ENCODE results near the gene GRK3. TPM values are rescaled to one million over a fixed set of nuclear protein-coding genes. Genes with fewer than 3 reads are reported as not detected.

The GRK3 gene
- total RNA-seq, 1 donor from 2014 or later: 62.9 TPM

DNA sequence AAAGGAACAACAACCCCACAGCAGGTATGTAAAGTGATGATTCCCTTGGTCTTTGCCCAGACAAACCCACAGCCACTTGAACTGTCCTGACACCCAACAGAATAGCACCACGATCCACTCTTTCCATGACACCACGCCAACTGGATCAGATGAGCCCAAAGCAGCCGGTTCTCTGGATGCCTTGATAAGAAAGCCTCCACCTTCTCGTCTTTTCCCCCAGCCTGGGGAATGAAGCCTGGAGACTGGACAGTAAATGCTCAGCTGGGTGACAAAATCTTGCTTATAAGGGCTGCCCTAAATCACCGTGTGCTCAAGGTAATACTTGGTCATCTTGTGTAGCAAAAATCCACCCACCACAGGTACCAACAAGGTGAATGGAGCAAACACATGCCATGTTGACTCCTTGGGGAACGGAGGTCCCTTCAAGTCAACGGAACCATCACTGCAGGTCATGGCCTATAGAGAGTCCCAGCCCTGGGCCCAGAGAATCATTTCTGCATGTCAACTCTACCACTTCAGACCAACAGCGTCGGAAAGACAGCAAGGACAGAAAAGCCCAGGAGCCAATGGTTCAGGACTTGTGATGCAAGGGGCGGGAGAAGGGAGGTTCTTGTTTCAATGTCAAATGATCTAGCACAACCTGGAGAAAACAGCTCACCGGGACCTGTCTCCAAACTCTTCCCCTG, 175.3 kb downstream of the GRK3 start:
- no peak for DNase-seq

DNA sequence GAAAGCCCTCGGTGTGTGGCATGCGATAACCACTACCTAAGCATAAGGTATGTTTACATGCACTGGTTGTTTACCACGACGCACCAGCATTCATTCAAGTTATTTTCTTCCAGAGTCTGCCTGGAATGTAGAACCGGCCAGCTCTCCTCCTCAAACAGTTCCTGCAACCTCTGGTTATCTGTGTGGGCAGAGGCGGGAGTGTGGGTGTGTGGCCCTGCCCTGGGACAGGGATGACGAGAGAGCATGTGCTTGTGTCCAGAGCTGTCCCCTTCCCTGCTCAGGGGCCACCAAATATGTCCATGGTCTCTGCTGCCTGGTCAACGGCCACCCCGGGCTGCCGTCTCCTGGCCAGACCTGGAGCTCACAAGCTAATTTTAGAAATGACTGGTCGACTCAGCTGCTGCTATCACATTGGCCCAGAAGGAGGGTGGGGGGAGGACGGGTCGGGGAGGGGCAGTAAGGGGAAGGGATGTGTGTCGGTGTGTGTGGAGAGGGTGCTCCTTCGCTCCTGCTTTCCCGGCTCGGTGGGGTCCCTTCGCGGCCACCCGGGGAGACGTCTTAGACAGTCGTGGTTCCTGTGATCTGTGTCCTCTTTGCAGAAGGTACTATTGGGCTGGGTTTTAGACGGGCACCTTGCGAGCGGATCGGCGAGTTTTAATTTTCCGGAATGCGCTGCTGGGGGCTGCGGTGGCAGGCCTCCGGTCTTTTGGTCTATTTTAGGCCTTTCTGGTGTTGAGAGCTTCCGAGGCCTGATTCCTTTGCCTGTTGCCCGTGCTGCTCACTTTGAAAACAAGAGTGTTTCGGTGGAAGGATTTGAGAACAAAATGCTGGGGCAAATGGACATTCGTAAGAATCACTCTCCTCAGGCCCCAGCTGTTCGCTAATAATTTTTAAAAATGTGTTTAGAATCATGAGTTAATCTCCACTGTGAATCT, 177.5 kb downstream of the GRK3 start, which contains the start of gene MYO18B:
MYO18B (plus strand) TSS at position 497 of the 935 bp plus-strand sequence. CDS start 18,905 bp downstream, outside the sequence.
- no peak for DNase-seq

DNA sequence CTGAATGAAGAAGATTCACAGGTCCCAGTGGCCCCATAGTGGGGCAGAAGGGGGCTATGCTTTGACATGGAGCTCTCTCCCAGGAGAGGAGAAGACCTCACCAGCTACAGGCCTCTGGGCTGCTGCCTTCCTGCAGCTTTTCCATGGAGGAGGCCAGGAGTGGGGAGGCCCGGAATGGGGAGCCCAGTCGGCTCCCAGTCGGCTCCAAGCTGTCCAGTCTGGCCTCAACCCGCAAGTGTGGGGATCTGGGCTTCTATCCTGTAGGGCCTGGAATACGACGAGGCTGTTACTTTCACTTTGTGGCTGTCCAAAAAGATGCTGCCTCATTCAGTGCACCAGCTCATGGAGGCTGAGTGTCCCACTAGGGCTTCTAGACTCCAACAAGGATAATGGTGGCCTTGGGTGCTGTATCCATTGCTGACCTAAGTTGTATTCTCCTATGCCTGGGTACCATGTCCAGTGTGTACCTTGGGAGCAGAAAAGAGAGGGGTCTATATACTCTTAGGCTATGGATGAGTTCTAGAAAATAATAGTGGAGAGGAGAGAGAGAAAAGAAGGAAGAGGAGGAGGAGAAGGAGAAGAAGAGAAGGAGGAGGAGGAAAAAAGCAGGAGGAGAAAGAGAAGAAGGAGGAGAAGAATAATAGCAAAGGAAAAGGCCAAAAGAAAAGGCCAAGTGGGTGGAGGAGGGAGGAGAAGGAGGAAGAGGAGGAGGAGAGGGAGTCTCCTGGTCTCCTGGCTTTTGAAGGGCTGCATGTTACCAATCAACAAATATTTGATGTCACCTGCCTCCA, 178.6 kb downstream of the GRK3 start:
- DNase-seq: no peak

DNA sequence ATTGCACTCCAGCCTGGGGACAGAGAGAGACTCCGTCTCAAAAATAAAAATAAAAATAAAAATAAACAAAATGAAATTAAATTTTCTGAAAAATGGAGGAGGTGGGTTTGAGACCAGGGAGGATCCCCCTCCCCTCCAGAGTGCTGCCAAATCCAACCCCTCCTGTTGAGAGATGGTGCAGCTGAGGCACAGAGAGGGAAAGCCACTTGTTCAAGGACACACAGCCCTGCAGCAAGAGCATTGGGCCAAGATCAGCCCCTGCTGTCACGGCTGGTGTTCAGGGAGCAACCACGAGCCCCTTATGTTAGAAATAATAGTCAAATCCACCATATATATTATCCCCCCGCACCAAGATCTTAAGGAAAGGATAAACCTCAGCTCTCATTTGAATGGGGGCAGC, 180.2 kb downstream of the GRK3 start:
- no peak for DNase-seq

DNA sequence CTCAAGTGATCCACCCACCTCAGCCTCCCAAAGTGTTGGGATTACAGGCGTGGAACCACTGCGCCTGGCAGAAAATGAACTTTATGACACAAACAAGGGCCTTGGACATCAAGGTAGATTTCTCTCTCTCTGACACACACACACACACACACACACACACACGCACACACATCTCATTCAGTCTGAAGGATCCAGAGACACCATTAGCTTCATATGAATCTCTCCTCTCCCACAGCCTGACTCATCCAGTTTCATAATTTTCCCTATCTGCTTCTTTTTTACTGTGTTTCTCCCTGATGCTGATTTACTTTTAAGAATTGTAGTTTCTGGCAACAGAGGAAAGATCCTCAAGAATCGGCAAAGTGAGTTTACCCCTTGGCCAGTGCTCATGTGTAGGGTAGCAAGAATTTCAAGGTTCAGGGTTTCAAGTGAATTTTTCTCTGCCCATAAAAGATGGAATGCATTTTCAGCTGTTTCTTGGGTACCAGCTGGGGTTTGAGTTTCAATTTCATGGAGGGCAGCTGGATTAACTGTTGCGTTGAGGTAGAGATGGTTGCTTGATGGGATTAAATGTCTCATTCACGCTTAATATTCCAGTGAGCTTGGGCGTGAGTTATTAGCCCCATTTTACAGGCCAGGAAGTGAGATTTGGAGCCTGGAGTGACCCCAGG, 181.0 kb downstream of the GRK3 start:
- no peak for DNase-seq

DNA sequence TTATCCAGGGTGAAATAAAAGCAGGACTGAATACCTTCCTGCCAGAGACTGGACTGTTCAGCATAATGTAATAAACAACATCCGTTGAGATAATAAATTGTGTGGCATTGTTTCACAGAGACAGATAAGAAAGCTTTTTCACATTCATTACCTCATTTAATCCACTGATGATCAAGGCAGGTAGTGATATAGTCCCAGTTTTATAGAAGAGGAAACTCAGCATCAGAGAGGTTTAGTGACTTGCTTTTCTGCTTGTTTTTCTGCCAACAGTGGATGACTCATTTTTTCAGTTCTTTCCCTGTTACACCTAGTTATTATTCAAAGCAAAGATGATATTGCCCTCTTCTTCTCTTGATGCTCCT, 181.5 kb downstream of the GRK3 start:
- DNase-seq: no peak

DNA sequence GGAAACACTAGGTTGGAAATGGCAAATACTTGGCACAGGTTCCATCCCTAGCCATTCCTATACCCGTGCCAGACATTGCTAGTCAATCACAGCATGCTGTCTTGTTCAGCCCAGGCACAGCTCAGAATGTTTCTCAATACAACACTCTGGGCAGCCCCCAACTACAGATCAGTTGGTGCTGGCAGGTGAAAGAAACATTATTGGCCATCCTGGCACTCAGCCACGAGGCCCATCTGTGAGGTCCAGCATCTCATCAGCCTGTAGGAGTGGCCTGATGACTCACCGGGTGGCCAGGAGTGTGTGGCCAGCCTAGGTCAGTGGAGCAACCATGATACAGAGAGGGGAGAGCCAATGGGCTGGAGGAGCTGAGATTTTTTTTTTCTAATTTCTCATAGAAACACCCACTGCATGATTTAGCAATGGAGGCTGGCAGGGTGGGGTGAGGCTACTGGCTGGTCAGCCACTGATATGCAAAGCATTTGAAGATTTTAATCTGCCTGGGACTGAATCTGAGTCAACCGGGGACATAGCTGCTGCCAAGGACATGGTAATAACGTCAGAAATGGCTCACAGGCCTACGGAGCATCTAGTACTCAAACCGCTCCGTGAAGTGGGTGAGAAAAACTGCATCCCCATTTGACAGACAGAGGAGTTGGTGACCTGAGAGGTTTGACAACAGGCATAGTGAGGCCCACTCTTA, 182.9 kb downstream of the GRK3 start:
- no peak for DNase-seq

DNA sequence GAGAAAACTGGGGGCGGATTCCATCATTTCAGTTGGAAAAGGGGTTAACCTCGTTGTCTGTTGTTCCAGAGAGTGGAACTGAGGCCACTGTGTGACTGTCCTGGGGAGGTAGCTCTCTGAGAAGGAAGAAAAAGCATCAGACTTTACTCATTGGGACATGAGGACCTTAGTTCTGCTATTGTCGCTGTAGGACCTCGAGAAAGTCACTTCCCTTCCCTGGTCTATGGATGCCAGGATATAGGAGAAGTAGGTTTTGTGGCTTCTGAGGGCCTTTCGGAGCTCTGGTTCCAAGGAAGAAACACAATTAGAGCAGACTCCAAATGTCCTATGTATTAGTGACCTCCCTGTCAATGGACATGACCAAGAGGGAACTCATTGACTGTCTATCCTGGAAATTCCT, 183.7 kb downstream of the GRK3 start:
- DNase-seq: no peak

DNA sequence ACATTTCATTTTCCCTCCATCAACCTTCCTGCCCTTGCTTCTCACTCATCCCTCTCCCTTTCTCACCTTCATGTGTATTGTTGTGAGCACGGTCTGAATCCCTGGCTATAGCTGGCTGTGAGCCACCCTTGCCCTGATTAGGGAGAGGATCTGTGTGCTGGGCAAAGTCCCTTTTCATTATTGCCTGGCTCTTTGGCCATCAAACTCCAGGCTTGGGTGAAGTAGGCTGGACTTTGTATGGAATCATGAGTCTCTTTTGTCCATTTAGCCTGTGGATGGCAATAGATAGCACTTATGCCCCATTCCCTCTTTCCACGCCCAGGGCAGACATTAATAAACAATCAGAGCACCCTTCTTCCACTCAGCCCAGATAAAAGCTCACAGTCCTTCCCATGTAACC, 184.2 kb downstream of the GRK3 start:
- DNase-seq: no peak

DNA sequence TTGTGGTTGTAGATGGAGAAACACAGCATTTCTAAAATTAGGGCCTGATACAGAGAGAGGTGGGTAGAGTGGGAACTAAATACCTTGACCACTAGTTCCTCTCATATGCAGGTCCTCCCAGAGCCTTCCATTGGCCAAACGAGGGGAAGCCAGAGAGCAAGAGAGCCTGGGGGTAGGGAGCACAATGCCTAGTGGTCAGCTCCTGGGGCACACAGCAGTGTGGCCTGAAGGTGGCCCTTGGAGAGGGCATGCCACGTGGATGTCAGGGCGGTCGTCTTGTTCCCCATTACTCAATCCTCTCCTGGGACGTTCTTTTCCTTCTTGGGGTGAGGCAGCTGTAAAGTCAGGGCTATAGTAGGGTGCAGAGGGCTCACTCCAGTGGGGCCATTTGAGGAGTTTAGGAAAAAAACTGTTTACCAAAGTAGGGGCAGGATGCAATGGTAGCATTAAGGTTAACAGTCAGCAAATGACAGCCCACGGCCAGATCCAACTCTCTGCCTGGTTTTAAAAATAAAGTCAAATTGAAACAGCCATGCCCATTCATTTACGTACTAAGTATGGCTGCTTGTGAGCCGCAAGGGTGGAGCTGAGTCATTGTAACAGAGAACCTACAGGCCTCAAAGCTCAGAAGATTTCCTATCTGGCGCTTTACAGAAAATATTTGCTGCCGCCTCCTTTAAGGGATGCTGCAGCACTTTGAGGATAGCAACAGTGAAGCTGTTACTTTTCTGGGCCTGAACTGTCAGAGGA, 185.1 kb downstream of the GRK3 start:
- no peak for DNase-seq

DNA sequence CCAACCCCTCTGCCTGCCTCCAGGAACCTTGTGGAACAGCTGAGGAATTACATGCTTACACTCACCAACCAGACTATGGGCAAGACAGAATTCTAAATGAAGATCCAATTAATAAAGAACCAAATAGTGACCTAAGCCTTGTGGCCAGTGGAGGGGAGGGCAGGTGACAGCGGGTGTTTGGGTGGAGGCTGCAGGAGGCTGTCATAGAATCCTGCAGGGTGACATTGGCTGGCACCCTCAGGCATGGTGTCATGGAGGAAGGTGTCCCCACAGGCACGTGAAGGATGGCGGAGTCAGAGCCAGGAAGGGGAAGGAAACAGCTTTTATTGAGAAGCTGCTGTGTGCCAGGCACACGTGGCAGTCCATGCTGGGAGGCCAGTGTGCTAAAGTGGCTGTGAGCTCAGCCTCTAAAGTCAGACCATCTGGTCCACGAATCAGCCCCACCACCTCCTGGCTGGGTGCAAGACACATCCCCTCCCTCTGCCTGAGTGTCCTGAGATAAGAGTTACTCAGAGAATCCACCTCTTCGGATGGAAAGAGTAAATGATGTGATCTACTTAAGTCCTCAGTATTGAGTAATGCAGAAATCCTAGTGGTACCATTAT, 186.2 kb downstream of the GRK3 start:
- DNase-seq: no peak

DNA sequence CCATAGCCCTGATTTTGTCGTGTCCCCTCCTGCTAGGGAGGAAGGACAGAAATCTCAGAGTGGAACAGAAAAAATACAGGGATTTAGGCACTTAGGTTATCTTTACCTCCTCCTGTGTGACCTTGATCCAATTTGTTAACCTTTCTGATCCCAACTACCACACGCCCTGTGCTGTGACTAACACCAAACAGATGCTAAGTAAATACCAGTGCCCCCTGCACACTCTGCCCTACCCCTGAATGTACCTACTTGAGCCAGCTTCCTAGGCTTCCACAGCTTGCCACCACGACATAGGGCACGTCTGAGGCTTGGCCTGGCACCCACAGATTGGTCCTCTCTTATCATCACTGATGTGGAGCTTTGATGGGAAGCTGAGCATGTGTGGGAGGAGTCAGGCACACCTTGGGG, 186.7 kb downstream of the GRK3 start:
- no peak for DNase-seq

DNA sequence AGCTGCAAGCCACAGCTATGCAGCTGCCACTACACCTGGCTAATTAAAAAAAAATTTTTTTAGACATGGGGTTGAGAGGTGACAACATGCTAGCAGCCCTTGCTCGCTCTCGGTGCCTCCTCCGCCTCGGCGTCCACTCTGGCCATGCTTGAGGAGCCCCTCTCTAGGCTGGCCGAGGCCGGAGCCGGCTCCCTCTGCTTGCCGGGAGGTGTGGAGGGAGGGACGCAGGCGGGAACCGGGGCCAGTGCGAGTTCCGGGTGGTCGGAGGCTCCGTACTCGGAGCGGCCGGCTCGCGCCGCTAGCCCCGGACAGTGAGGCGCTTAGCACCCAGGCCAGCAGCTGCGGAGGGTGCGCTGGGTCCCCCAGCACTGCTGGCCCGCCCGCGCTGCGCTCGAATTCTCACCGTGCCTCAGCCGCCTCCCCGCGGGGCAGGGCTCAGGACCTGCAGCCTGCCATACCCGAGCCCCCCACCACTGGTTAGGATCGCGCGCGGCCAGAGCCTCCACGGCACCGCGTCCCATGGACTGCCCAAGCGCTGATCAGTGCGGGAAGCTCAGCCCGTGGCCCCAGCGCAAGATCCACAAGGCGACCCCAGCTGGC, 188.2 kb downstream of the GRK3 start:
- DNase-seq: no peak

DNA sequence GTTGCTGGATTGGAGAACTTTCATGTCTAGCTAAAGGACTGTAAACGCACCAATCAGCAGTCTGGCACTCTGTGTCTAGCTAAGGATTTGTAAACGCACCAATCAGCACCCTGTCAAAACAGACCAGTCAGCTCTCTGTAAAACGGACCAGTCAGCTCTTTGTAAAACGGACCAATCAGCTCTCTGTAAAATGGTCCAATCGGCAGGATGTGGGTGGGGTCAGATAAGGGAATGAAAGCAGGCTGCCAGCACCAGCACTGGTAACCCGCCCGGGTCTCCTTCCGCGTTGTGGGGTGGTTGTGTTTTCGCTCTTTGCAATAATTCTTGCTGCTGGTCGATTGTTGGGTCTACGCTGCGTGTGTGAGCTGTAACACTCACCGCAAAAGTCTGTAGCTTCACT, 188.8 kb downstream of the GRK3 start:
- no peak for DNase-seq

DNA sequence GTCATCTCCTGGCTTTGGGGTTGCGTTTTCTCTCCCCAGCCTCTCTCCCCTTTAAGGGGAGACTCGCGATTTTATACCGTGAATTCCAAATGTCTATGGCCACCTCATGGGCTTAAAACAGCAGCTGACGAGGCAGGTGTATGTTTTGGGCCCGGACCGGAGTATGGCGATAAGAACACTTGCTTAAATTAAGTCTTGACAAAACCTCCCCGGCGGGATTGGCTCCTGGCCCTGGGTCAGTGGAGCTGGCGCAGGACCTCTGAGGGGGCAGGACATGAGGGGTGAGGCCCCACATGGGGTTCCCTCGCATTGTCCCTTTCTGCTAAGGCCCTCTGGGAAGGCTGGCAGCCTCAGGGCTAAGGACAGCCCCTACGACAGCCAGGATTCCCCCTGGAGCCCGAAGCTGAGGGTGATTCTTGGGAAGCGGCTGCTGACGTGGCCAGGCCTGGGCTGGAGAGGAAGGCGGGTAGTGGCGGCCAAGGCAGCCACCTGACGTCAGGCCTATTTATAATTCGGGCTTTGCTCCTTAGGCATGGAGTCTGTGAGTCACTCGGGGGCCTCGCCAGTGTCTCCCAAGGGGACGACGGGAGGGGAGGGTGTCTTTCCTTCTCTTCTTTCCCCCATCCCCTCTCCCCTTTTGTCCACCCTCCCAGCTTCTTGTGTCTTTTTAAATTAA, 190.2 kb downstream of the GRK3 start:
- no peak for DNase-seq

DNA sequence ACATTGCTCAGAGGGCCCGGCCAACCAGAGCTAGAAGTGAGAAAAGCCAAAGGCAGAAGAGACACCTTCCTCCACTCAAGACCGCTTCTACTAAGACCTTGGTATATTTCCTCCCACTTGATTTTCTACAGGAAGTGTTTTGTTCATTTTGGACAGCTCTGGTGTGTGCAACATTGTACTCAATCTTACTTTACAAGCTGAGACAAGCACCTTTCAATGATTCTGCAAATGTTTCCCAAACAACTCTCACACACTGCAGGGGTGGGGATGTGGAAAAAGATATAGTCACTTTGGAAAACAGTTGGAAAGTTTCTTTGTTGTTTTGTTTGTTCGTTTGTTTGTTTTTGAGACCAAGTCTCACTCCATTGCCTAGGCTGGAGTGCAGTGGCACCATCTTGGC, 193.2 kb downstream of the GRK3 start:
- no peak for DNase-seq

DNA sequence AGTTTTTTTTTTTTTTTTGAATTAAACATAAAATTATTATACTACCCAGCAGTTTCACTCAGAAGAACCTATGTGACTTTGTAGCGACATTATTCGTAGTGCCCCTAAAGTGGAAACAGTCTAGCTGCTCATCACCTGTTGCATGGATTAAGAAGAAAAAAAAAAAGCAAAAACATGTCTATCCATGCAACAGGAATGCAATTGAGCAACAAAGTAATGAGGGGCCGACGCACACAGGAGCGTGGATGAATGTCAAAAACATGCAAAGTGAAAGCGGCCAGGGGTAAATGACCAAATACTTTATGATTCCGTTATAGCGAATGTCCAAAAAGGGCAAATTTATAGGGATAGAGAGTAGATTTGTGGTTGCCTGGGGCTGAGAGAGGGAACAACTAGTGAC, 193.8 kb downstream of the GRK3 start:
- no peak for DNase-seq

DNA sequence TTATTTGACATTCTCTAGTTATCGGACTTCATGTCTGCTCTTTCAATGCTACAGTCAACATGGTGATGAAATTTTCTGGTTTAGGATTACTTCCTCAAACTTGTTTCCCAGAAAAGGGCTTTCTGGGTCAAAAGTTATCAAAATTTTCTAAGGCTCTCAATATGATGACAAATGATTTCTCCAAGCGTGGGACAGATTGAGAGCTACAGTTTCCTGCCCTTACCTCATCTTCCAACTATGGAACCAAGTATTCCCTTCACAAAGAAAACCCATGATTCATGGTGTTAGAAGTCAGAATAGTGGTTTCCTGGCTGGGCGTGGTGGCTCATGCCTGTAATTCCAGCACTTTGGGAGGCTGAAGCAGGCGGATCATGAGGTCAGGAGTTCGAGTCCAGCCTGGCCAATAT, 195.4 kb downstream of the GRK3 start:
- DNase-seq: no peak

DNA sequence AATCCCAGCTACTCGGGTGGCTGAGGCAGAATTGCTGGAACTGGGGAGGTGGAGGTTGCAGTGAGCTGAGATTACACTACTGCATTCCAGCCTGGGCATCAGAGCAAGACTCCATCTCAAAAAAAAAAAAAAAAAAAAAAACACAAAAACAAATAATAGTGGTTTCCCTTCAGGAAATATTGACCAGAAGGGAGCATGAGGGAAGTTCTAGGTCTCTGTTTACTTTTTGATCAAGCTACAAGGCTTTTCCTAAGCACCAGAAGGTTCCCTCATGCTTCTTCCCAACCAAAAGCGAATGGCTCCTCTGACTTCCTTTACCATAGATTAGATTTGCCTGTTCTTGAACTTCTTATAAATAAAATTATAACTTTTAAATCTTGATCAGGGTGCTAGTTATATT, 195.8 kb downstream of the GRK3 start:
- no peak for DNase-seq
